ENCODE measurements around the gene HNRNPA1L2.
"Not testable (repeated sequence)": the region's sequence is repeated elsewhere in the genome, so short reads cannot be mapped to it uniquely, and the experiment has no call there.

HNRNPA1L2 gene

DNA sequence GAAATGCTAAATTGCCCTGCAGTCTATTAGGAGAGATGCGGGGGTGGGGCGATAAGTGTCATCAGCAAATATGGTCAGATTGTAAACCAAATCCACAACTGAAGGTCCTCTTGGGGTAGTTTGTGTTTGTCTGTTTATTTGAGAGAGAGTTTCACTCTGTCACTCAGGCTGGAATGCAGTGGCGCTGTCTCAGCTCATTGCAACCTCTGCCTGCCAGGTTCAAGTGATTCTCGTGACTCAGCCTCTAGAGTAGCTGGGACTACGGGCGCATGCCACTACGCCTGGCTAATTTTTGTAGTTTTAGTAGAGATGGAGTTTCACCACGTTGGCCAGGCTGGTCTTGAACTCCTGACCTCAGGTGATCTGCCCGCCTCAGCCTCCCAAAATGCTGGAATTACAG lies 43.6 kb downstream of the HNRNPA1L2 start:
- not testable (repeated sequence) for H3K9me3 ChIP-seq (ENCODE audit: control insufficient read depth, insufficient read depth, low read depth, low read length); H3K27me3 ChIP-seq (ENCODE audit: control insufficient read depth, insufficient read depth, low read length); H3K9ac ChIP-seq (ENCODE audit: low read length); H3K27ac ChIP-seq (ENCODE audit: low read depth, low read length); H3K4me3 ChIP-seq (ENCODE audit: low read depth, low read length); H3K4me1 ChIP-seq (ENCODE audit: control insufficient read depth, insufficient read depth, low read length)
- H3K36me3 ChIP-seq (ENCODE audit: control insufficient read depth, insufficient read depth, low read length) = peaks cover 55% of the 10 kb centered on the region

DNA sequence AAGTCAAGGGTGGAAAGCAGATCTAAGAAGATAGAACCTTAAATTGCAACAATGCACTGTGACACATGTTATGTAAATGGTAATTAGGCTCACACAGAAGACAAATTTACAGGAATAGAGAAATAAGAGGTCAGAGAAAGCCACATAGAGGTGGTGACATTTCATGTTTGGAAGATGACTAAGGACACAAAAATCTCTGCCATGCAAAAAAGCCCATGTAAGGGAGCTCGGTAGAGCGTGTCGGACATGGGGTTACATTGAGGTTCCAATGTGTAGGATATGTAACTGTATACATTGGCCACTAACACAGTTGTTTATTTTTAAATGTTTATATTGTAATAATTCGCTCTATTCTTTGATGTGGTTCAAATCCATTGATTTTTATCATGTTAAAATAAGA lies 44.1 kb downstream of the HNRNPA1L2 start:
- no peaks in the 10 kb centered on the region for H3K27me3 ChIP-seq (ENCODE audit: control insufficient read depth, insufficient read depth, low read length)
- H3K36me3 ChIP-seq (ENCODE audit: control insufficient read depth, insufficient read depth, low read length) = peaks cover 56% of the 10 kb centered on the region
- no peak overlapping the region for H3K27ac ChIP-seq (ENCODE audit: low read depth, low read length)
- no peaks in the 10 kb centered on the region for H3K4me1 ChIP-seq (ENCODE audit: control insufficient read depth, insufficient read depth, low read length)
- no peak overlapping the region for H3K4me3 ChIP-seq (ENCODE audit: low read depth, low read length)
- H3K9me3 ChIP-seq (ENCODE audit: control insufficient read depth, insufficient read depth, low read depth, low read length) = no peaks in the 10 kb centered on the region
- H3K9ac ChIP-seq (ENCODE audit: low read length) = no peak overlapping the region

All from HUES6 (cell line).